ENCODE data around the gene ATOSB.
A peak's percentile ranks its signal among the peaks of the same experiment; 100 is the strongest.

ATOSB gene

GRCh38 chr9:35114113-35114839 is 1.4 kb downstream of the ATOSB start:
- FAIRE-seq: no peak
- peak; percentile 78 for DNase-seq (ENCODE audit: low spot score)

- no peak for FAIRE-seq
- no peak for DNase-seq (ENCODE audit: low spot score)
These were observed 3.2 kb downstream of the ATOSB start for GRCh38 chr9:35112257-35113020.

GRCh38 chr9:35111001-35111933 is 4.4 kb downstream of the ATOSB start:
- peak; percentile 97 for FAIRE-seq
- peak; percentile 97 for DNase-seq (ENCODE audit: low spot score)

GRCh38 chr9:35110327-35110761 is 5.3 kb downstream of the ATOSB start:
- peak; percentile 60 for DNase-seq (ENCODE audit: low spot score)
- peak; percentile 76 for FAIRE-seq

GRCh38 chr9:35108946-35109575 is 6.6 kb downstream of the ATOSB start:
- DNase-seq (ENCODE audit: low spot score): no peak
- no peak for FAIRE-seq

GRCh38 chr9:35108461-35108860 is 7.2 kb downstream of the ATOSB start:
- FAIRE-seq (no peak), DNase-seq (ENCODE audit: low spot score) (no peak)

GRCh38 chr9:35107297-35108290 is 8.1 kb downstream of the ATOSB start:
- no peak for DNase-seq (ENCODE audit: low spot score)
- no peak for FAIRE-seq

- FAIRE-seq (no peak), DNase-seq (ENCODE audit: low spot score) (no peak)
These were observed 9.3 kb downstream of the ATOSB start for GRCh38 chr9:35106343-35106730.

GRCh38 chr9:35105571-35106342 is 9.9 kb downstream of the ATOSB start:
- no peak for FAIRE-seq
- DNase-seq (ENCODE audit: low spot score): no peak

GRCh38 chr9:35105126-35105525 is 10.5 kb downstream of the ATOSB start:
- DNase-seq (ENCODE audit: low spot score) (no peak), FAIRE-seq (no peak)

- DNase-seq (ENCODE audit: low spot score) (no peak), FAIRE-seq (no peak)
These were observed 11.1 kb downstream of the ATOSB start for GRCh38 chr9:35104586-35104985.

- DNase-seq (ENCODE audit: low spot score) (no peak), FAIRE-seq (no peak)
These were observed 11.9 kb downstream of the ATOSB start for GRCh38 chr9:35103660-35104191.

- DNase-seq (ENCODE audit: low spot score) (peak; percentile 94), FAIRE-seq (peak; percentile 95)
These were observed 12.6 kb downstream of the ATOSB start, which contains the start of gene STOML2 for GRCh38 chr9:35102769-35103659. TSS of gene STOML2 (minus strand) at chr9:35103131. CDS start at chr9:35103094, 37 bp downstream.

- DNase-seq (ENCODE audit: low spot score) (no peak), FAIRE-seq (peak; percentile 61)
These were observed 13.2 kb downstream of the ATOSB start for GRCh38 chr9:35102465-35102768.

GRCh38 chr9:35097573-35097972 is 18.1 kb downstream of the ATOSB start:
- DNase-seq (ENCODE audit: low spot score) (no peak), FAIRE-seq (no peak)

GRCh38 chr9:35096035-35096849 is 19.4 kb downstream of the ATOSB start, which contains the start of gene PIGO:
TSS of gene PIGO (minus strand) at chr9:35096591. CDS start at chr9:35095565, 1,026 bp downstream.
- peak; percentile 93 for DNase-seq (ENCODE audit: low spot score)
- peak; percentile 84 for FAIRE-seq

- no peak for FAIRE-seq
- DNase-seq (ENCODE audit: low spot score): no peak
These were observed 24.1 kb downstream of the ATOSB start for GRCh38 chr9:35091536-35091935.
